Measurements from ENCODE around the gene IFITM1. TPM values are rescaled to one million over a fixed set of nuclear protein-coding genes. Genes with fewer than 3 reads are reported as not detected.

The IFITM1 gene
- total RNA-seq, 1 experiment from 2014 or later: 4.8 TPM

DNA sequence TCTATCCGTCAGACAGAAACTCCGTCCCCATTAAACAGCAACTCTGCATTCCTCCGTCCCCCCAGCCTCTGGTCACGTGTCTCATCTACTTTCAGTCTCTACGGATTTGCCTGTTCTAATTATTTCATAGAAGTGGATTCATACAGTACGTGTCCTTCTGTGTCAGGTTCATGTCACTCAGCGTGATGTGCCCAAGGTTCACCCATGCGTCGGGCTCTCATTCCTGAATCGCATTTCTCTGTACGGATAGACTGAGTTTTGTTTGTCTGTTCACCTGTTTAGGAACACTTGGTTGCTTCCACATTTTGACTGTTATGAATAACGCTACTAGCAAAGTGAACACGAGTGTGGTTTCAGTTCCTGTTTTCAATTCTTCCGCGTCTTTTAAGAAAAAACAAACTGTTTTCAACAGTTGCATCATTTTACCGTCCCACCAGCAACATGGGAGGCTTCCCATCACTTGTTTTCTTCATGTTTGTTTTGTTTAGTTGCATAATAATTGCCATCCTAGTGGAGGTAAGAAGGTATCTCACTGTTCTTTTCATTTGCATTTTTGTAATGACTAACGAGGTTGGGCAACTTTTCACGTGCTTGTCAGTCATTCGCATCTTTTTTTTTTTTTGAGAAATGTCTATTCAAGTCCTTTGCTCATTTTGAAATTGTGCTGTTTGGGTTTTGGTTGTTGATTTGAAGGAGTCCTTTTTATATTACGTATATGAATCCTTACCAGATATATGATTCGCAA is 44.5 kb upstream of the IFITM1 start:
- CTCF ChIA-PET: no interaction called here
- POLR2A ChIA-PET: interaction anchor here (0.6 kb wide), 1 partner anchor 16 kb away, joined by 4 read pairs; no protein-coding TSS in a partner anchor
- Mint-ChIP-seq H3K36me3 (ENCODE audit: insufficient read depth, unreplicated experiment) (no peaks in the 10 kb centered on the region), H3K27me3 (ENCODE audit: insufficient read depth, unreplicated experiment) (peaks cover 19% of the 10 kb centered on the region), H3K9me3 (ENCODE audit: unreplicated experiment) (no peaks in the 10 kb centered on the region), H3K27ac (ENCODE audit: low read depth, unreplicated experiment) (no peak overlapping the region), H3K4me3 (ENCODE audit: unreplicated experiment) (peak overlapping the region; percentile 4), H3K4me1 (ENCODE audit: insufficient read depth, unreplicated experiment) (peaks cover 16% of the 10 kb centered on the region)
- DNase-seq (ENCODE audit: unreplicated experiment): peak; percentile 76
- TF ChIP-seq, protein P1, sequence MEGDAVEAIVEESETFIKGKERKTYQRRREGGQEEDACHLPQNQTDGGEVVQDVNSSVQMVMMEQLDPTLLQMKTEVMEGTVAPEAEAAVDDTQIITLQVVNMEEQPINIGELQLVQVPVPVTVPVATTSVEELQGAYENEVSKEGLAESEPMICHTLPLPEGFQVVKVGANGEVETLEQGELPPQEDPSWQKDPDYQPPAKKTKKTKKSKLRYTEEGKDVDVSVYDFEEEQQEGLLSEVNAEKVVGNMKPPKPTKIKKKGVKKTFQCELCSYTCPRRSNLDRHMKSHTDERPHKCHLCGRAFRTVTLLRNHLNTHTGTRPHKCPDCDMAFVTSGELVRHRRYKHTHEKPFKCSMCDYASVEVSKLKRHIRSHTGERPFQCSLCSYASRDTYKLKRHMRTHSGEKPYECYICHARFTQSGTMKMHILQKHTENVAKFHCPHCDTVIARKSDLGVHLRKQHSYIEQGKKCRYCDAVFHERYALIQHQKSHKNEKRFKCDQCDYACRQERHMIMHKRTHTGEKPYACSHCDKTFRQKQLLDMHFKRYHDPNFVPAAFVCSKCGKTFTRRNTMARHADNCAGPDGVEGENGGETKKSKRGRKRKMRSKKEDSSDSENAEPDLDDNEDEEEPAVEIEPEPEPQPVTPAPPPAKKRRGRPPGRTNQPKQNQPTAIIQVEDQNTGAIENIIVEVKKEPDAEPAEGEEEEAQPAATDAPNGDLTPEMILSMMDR (IDR thresholded peaks at IDR 0.05; ENCODE audit: unreplicated experiment): no peak
- BruUV-seq (replicated peaks): no TSS peak
- intact Hi-C loops (cut with micrococcal nuclease): no loop called here

DNA sequence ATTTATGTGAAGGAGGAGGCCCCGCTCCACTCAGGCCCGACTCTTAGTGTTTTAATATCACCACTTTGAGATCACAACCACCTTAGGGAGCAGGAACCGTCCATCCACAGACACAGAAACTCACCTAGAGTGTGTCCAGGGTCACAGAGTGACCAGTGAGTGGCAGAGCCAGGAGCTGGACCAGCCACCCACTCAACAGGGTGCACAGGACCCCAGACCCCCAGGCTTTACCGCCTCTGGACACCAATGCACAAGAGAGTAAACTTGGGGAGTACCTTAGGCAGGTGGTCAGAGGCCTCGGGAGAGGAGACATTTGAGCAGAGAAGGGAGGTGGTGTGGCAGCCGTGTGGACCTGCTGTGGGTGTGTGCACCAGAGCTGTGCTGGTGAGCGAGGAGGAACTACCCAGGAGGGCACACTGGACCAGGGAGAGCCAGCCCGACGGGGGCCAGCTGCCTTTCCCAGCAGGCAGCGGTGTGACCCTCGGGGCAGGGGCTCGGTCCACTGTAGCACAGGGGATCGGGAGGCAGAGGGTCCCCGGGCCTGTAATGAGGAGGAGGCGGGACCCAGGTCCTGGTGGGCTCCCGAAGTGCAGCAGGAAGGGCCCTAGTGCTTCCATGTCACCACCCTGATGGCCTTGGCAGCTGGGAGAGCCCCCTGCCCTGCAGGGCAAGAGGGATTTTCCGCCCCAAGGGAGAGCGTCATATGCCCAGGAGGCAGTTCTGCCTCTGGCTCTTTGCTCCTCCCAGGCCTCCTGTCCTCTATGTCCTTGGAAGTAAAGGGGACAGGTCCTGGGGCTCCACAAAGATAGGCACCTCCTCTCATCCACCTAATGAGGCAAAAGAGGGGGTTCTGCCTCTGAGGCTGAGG is 43.2 kb upstream of the IFITM1 start:
- peaks cover 23% of the 10 kb centered on the region for H3K27me3 Mint-ChIP-seq (ENCODE audit: insufficient read depth, unreplicated experiment)

DNA sequence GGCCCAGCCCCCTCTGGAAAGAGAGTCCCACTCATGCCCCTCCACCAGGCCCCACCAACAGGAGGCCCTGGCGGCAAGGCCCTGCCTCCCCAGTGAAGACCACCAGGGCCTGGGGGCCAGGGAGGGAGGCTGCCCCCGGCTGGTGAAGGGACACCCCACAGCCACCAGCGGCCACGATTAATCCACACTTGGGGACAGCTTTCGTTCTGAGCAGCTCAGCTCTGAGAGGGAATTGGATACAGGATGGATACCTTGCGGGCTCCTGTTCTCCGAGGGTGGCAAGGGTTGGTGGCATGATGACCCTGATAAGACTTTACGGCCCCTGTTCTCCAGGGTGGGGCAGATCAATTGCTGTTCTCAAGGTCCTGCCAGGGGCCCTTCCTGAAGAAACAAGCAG is 42.5 kb upstream of the IFITM1 start:
- Mint-ChIP-seq H3K9me3 (ENCODE audit: unreplicated experiment) (no peaks in the 10 kb centered on the region), H3K27ac (ENCODE audit: low read depth, unreplicated experiment) (no peak overlapping the region), H3K36me3 (ENCODE audit: insufficient read depth, unreplicated experiment) (no peaks in the 10 kb centered on the region), H3K4me3 (ENCODE audit: unreplicated experiment) (no peak overlapping the region), H3K4me1 (ENCODE audit: insufficient read depth, unreplicated experiment) (peaks cover 16% of the 10 kb centered on the region), H3K27me3 (ENCODE audit: insufficient read depth, unreplicated experiment) (peaks cover 29% of the 10 kb centered on the region)
- ChIA-PET CTCF (no interaction called here), POLR2A (interaction anchor here (0.6 kb wide), 1 partner anchor 13 kb away, joined by 3 read pairs; no protein-coding TSS in a partner anchor)
- TF ChIP-seq, protein P1 (IDR thresholded peaks at IDR 0.05; ENCODE audit: unreplicated experiment): no peak
- intact Hi-C loops (cut with micrococcal nuclease): no loop called here
- no TSS peak for BruUV-seq (replicated peaks)
- no peak for DNase-seq (ENCODE audit: unreplicated experiment)

More for the DNA sequence above, 43.2 kb upstream of the IFITM1 start:
- H3K4me3 Mint-ChIP-seq (ENCODE audit: unreplicated experiment): no peak overlapping the region
- BruUV-seq (replicated peaks): no TSS peak
- H3K4me1 Mint-ChIP-seq (ENCODE audit: insufficient read depth, unreplicated experiment): peaks cover 16% of the 10 kb centered on the region
- ChIA-PET CTCF (no interaction called here), POLR2A (no interaction called here)
- no peak for DNase-seq (ENCODE audit: unreplicated experiment)
- no peaks in the 10 kb centered on the region for H3K9me3 Mint-ChIP-seq (ENCODE audit: unreplicated experiment)
- no peak overlapping the region for H3K27ac Mint-ChIP-seq (ENCODE audit: low read depth, unreplicated experiment)
- H3K36me3 Mint-ChIP-seq (ENCODE audit: insufficient read depth, unreplicated experiment): no peaks in the 10 kb centered on the region
- TF ChIP-seq, protein P1 (IDR thresholded peaks at IDR 0.05; ENCODE audit: unreplicated experiment): no peak
- intact Hi-C loops (cut with micrococcal nuclease): no loop called here

DNA sequence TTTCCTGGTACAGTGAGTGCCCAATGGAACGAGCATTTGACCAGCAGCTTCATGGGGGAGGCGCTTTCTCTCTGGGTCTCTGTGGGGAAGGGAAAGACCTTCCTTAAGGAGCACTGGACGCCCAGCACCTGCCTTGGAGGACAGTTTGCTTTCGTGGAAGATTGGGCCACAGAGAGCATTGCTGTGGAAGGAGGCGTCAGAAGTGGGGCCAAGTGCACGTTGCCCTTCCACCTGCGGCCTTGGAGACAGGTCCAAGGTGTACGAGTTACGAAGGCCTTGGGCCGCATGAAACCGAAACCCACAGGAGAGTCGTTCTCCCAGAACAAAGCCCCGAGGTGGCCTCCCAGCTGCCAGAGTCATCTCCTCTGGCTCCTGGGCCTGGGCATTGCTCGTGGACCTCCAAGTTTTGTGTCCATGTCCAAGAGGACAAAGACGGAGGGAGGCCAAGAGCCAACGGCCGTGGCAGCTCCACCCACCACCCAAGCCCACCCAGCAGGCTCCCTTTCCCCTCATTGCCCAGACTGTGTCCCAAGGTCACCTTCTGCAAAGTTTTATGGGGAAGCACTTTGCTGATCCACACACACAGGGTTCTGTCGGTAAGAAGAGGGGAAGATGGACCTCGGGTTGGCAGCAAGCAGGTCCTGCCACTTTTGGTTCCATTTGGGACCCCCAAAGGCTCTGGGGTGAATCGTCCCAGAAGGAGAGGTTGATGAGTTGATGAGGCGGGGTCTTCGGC is 41.5 kb upstream of the IFITM1 start:
- Mint-ChIP-seq H3K27me3 (ENCODE audit: insufficient read depth, unreplicated experiment) (peaks cover 40% of the 10 kb centered on the region), H3K27ac (ENCODE audit: low read depth, unreplicated experiment) (no peak overlapping the region), H3K4me1 (ENCODE audit: insufficient read depth, unreplicated experiment) (peaks cover 14% of the 10 kb centered on the region), H3K36me3 (ENCODE audit: insufficient read depth, unreplicated experiment) (no peaks in the 10 kb centered on the region), H3K9me3 (ENCODE audit: unreplicated experiment) (no peaks in the 10 kb centered on the region), H3K4me3 (ENCODE audit: unreplicated experiment) (no peak overlapping the region)
- TF ChIP-seq, protein P1 (IDR thresholded peaks at IDR 0.05; ENCODE audit: unreplicated experiment): no peak
- ChIA-PET CTCF (no interaction called here), POLR2A (interaction anchor here (0.5 to 0.6 kb wide), 2 partner anchors 14 to 226 kb away, joined by 3 read pairs; no protein-coding TSS in a partner anchor)
- no TSS peak for BruUV-seq (replicated peaks)
- intact Hi-C loops (cut with micrococcal nuclease): no loop called here
- no peak for DNase-seq (ENCODE audit: unreplicated experiment)
